Measurements from ENCODE around the gene ZNF662.

DNA sequence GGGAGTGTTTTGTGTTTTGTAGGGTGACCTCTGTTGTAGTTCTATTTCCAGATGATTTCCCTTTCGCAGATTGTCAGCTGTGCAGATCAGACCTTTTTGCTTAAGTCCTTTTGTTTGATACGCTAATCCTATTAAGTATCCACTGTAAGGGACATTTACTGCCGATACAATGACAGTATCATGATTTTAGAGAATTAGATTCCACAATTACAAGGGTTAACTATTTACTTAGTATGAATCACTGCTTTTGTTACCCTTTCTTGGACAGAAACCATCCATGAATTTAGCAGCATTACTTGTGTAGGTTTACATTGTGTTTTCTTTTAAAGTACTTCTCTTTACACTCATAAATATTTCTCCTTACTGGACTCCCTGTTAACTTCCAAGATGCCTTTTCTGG, 31.4 kb downstream of the ZNF662 start:
- TF ChIP-seq, protein P1, sequence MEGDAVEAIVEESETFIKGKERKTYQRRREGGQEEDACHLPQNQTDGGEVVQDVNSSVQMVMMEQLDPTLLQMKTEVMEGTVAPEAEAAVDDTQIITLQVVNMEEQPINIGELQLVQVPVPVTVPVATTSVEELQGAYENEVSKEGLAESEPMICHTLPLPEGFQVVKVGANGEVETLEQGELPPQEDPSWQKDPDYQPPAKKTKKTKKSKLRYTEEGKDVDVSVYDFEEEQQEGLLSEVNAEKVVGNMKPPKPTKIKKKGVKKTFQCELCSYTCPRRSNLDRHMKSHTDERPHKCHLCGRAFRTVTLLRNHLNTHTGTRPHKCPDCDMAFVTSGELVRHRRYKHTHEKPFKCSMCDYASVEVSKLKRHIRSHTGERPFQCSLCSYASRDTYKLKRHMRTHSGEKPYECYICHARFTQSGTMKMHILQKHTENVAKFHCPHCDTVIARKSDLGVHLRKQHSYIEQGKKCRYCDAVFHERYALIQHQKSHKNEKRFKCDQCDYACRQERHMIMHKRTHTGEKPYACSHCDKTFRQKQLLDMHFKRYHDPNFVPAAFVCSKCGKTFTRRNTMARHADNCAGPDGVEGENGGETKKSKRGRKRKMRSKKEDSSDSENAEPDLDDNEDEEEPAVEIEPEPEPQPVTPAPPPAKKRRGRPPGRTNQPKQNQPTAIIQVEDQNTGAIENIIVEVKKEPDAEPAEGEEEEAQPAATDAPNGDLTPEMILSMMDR (IDR thresholded peaks at IDR 0.05; ENCODE audit: poor library complexity) = no peak
- no peak for TF ChIP-seq EZH2phosphoT487 (IDR thresholded peaks at IDR 0.05; ENCODE audit: low read depth, severe bottlenecking, unreplicated experiment)
- no peak for TF ChIP-seq EZH2 (IDR thresholded peaks at IDR 0.05; ENCODE audit: borderline replicate concordance)
